Neuronal stem cell (in vitro differentiated cells): ENCODE measurements around the gene ERC2.

Experiments
- DNase-seq: peaks from one replicate; pipeline ENCODE4 v3.0.0-alpha.2; 2013; ENCODE audit warnings: low spot score
- H2AFZ ChIP-seq: one replicate; pipeline ENCODE4 v1.6.1; 2013; ENCODE audit warnings: mild to moderate bottlenecking, low read length, inconsistent platforms
- H2AK5ac ChIP-seq: 2 replicates; pipeline ENCODE4 v1.6.1; 2013; ENCODE audit warnings: low read depth, mild to moderate bottlenecking, inconsistent platforms, low read length, moderate library complexity, mixed read lengths
- H2BK120ac ChIP-seq: 2 replicates; pipeline ENCODE4 v1.6.1; 2013; ENCODE audit warnings: low read depth, mild to moderate bottlenecking, inconsistent platforms, low read length, moderate library complexity, mixed read lengths
- H2BK12ac ChIP-seq: one replicate; pipeline ENCODE4 v1.6.1; 2013; ENCODE audit warnings: low read length, inconsistent platforms
- H2BK15ac ChIP-seq: 2 replicates; pipeline ENCODE4 v1.6.1; 2013; ENCODE audit warnings: mild to moderate bottlenecking, low read length, inconsistent platforms, mixed read lengths
- H2BK5ac ChIP-seq: one replicate; pipeline ENCODE4 v1.6.1; 2013; ENCODE audit warnings: inconsistent platforms, mild to moderate bottlenecking, low read length, moderate library complexity
- H3K14ac ChIP-seq: one replicate; pipeline ENCODE4 v1.6.1; 2013; ENCODE audit warnings: low read length, inconsistent platforms
- H3K18ac ChIP-seq: 2 replicates; pipeline ENCODE4 v1.6.1; 2013; ENCODE audit warnings: low read length, inconsistent platforms
- H3K23ac ChIP-seq: 2 replicates; pipeline ENCODE4 v1.6.1; 2013; ENCODE audit warnings: low read depth, mild to moderate bottlenecking, mixed read lengths, low read length, inconsistent platforms; ENCODE audit not compliant: poor library complexity
- H3K27ac ChIP-seq: replicated peaks from 3 replicates; pipeline ENCODE4 v1.5.1; 2013; ENCODE audit warnings: low read length, inconsistent platforms
- H3K27me3 ChIP-seq, 3 experiments: 2 replicates each; pipeline ENCODE4 v1.6.1; 2013; ENCODE audit warnings: low read length in 3 of 3, mild to moderate bottlenecking in 2 of 3, inconsistent platforms in 1 of 3, low read depth in 1 of 3, mixed read lengths in 1 of 3, moderate library complexity in 1 of 3; ENCODE audit not compliant: control insufficient read depth in 3 of 3, insufficient read depth in 3 of 3
- H3K36me3 ChIP-seq, 2 donors: replicated peaks in 1 of 2; 2 replicates each; pipeline ENCODE4 v1.6.1; 2013; ENCODE audit warnings: low read length in 2 of 2; ENCODE audit not compliant: control insufficient read depth in 2 of 2, insufficient read depth in 2 of 2
- H3K4ac ChIP-seq: 2 replicates; pipeline ENCODE4 v1.6.1; 2013; ENCODE audit warnings: inconsistent platforms, mild to moderate bottlenecking, low read length, moderate library complexity
- H3K4me1 ChIP-seq, 2 donors: 1 replicate in 1 of 2; 2 replicates in 1 of 2; pipeline ENCODE4 v1.6.1; 2013; ENCODE audit warnings: low read length in 2 of 2, low read depth in 1 of 2; ENCODE audit not compliant: control insufficient read depth in 2 of 2, insufficient read depth in 1 of 2
- H3K4me2 ChIP-seq: one replicate; pipeline ENCODE4 v1.6.1; 2013; ENCODE audit warnings: mild to moderate bottlenecking, low read length, inconsistent platforms; ENCODE audit not compliant: insufficient read depth, poor library complexity, severe bottlenecking
- H3K4me3 ChIP-seq, 2 donors: 2 replicates each; pipeline ENCODE4 v1.5.1; 2013; ENCODE audit warnings: low read length in 2 of 2, mild to moderate bottlenecking in 2 of 2, inconsistent platforms in 1 of 2, moderate library complexity in 1 of 2
- H3K79me1 ChIP-seq: one replicate; pipeline ENCODE4 v1.6.1; 2013; ENCODE audit warnings: low read depth, mild to moderate bottlenecking, inconsistent platforms, low read length, moderate library complexity
- H3K9ac ChIP-seq: one replicate; pipeline ENCODE4 v1.6.1; 2013; ENCODE audit warnings: mild to moderate bottlenecking, low read depth, low read length, inconsistent platforms; ENCODE audit not compliant: poor library complexity
- H3K9me3 ChIP-seq, 2 donors: replicated peaks in 1 of 2; 2 replicates each; pipeline versions ENCODE3 to v1.6.1; 2013; ENCODE audit warnings: low read length in 2 of 2, mild to moderate bottlenecking in 2 of 2, inconsistent platforms in 1 of 2, low read depth in 1 of 2, mixed read lengths in 1 of 2, moderate library complexity in 1 of 2; ENCODE audit not compliant: control insufficient read depth in 2 of 2, insufficient read depth in 1 of 2
- H4K8ac ChIP-seq: one replicate; pipeline ENCODE4 v1.6.1; 2013; ENCODE audit warnings: low read depth, mild to moderate bottlenecking, inconsistent platforms, low read length, moderate library complexity
- H4K91ac ChIP-seq: one replicate; pipeline ENCODE4 v1.6.1; 2013; ENCODE audit warnings: low read length, low read depth, mild to moderate bottlenecking, inconsistent platforms; ENCODE audit not compliant: poor library complexity
- WGBS, 2 donors: extraction: QIAGEN DNeasy Blood & Tissue Kit; methylation state at CpG; one replicate each; pipeline ENCODE4 v1.1.7; 2013; ENCODE audit warnings: missing lambda C conversion rate in 2 of 2, mixed read lengths in 1 of 2; ENCODE audit not compliant: insufficient read length in 2 of 2, insufficient replicate concordance in 1 of 2; ENCODE audit errors: extremely low coverage in 2 of 2; 5-methylcytosine and 5-hydroxymethylcytosine counted together

ERC2 gene

DNA sequence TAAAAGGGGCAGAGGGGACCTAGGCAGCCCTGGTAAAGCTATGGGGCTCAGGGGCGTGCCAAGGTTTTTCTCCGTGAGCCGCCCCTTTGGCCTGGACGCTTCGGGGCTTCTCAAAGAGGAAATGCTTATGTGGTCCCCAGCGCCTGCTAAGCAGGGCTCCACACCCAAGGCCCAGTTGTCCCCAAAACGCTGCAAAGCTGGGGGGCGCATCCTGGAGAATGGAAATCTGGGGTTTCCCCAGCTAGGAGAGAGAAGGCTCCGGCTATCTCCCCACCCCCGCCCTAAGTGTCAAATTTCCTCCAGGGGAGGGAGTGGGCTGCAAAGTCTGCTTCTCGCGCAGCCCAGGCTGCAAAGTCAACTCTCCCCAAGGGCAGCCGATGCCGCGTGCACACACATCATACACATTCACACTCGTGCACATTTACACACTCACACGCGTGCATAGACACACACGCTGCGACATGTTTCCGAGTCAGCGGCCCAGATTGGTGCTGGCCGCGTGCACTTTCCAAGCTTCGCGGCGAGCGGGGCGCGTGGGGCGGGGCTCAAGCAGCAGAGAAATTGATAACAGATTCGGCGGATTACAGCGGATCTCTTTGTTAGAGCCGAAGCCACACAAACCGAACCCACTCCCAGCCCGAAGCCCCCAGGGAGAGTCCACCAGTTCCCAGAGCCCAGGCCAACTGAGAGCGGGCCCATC lies 985.6 kb downstream of the ERC2 start:
- peak overlapping the region; percentile 59 for H3K23ac ChIP-seq
- H2BK120ac ChIP-seq, result no peak overlapping the region
- H3K9ac ChIP-seq, result peak overlapping the region; percentile 87
- H3K4ac ChIP-seq, result no peak overlapping the region
- H3K9me3 ChIP-seq, result peaks cover 0 to 12% of the 10 kb centered on the region in 2 donors
- peaks cover 0 to 57% (median 27%) of the 10 kb centered on the region in 3 experiments for H3K27me3 ChIP-seq
- no peak overlapping the region for H2AFZ ChIP-seq
- H3K18ac ChIP-seq, result peak overlapping the region; percentile 61
- H3K4me1 ChIP-seq, result peaks cover 2 to 28% of the 10 kb centered on the region in 2 donors
- no peak overlapping the region for H4K91ac ChIP-seq
- no peak overlapping the region for H4K8ac ChIP-seq
- no peak overlapping the region for H2BK12ac ChIP-seq
- no peak overlapping the region for H3K27ac ChIP-seq
- no peak overlapping the region for H2BK15ac ChIP-seq
- H2BK5ac ChIP-seq, result no peak overlapping the region
- H3K79me1 ChIP-seq, result no peaks in the 10 kb centered on the region
- DNase-seq, result peak; percentile 37
- no CpG with 5 or more reads among the region's 38 CpGs for WGBS, 2 donors
- peaks cover 0 to 65% of the 10 kb centered on the region in 2 donors for H3K36me3 ChIP-seq
- H3K14ac ChIP-seq, result peak overlapping the region; percentile 63
- H3K4me2 ChIP-seq, result peak overlapping the region; percentile 95
- peak overlapping the region in 1 of 2 donors; percentile 78 for H3K4me3 ChIP-seq
- no peak overlapping the region for H2AK5ac ChIP-seq

DNA sequence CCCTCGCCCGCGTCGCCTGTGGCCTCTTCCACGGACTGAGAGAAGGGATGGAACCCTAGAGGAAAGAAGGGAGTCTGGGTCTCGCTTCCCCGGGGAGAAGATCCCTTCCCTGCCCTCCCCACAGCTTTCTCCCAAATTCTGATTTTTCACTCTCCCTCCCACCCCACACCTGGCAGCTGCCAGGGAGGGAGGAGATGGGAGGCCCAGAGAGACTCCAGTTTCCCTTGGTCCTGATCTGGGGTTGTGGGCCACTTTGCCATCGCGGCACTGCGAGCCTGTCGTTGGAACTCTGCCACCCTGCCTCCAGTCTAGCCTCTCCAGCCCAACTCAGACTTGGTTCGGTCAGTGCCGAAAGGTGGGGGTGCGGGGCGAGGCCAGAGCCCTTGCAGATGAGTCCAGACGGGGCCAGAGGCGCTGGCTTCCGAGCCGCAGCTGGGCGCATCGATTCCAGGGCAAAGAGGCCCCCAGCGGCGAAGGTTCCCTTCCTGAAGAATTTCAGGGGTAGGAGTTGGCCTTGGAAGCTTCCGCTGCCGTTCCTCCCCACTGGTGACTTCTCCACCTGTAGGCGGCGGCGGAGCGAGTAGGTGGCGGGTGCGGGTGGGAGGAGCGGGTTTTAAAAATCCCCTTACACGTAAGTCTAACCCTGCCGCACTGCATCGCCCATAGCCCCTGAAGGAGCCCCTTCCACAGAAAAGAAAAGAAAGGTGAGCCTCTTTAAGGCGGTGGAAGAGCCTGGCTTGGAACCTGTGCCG lies 986.3 kb downstream of the ERC2 start:
- Histone ChIP-seq H2BK15ac (no peak overlapping the region), H3K4me3 (peak overlapping the region in 1 of 2 donors; percentile 78), H2BK120ac (no peak overlapping the region), H2AFZ (no peak overlapping the region), H3K4me2 (peak overlapping the region; percentile 95), H3K9ac (peak overlapping the region; percentile 50), H3K18ac (peak overlapping the region; percentile 59), H3K14ac (no peak overlapping the region), H3K4ac (no peak overlapping the region), H2AK5ac (no peak overlapping the region), H3K79me1 (no peaks in the 10 kb centered on the region), H4K8ac (no peak overlapping the region), H3K23ac (no peak overlapping the region), H2BK5ac (no peak overlapping the region), H3K27ac (no peak overlapping the region), H2BK12ac (no peak overlapping the region), H3K36me3 (peaks cover 0 to 72% of the 10 kb centered on the region in 2 donors), H3K9me3 (peaks cover 0 to 12% of the 10 kb centered on the region in 2 donors), H4K91ac (no peak overlapping the region), H3K27me3 (peaks cover 0 to 54% (median 27%) of the 10 kb centered on the region in 3 experiments), H3K4me1 (peaks cover 2 to 28% of the 10 kb centered on the region in 2 donors)
- WGBS, 2 donors, result no CpG with 5 or more reads among the region's 37 CpGs
- DNase-seq, result peak; percentile 17

GRCh38 chr3:55480911-55481743 lies 987.1 kb downstream of the ERC2 start:
- H4K8ac ChIP-seq, result no peak overlapping the region
- H3K79me1 ChIP-seq, result no peaks in the 10 kb centered on the region
- no peak overlapping the region for H2BK5ac ChIP-seq
- H2BK12ac ChIP-seq, result no peak overlapping the region
- no peak overlapping the region for H2AFZ ChIP-seq
- peak overlapping the region; percentile 50 for H3K9ac ChIP-seq
- H4K91ac ChIP-seq, result no peak overlapping the region
- H3K27ac ChIP-seq, result no peak overlapping the region
- peaks cover 2 to 28% of the 10 kb centered on the region in 2 donors for H3K4me1 ChIP-seq
- H3K9me3 ChIP-seq, result peaks cover 0 to 12% of the 10 kb centered on the region in 2 donors
- H3K4me3 ChIP-seq, result peak overlapping the region in 1 of 2 donors; percentile 78
- H3K14ac ChIP-seq, result no peak overlapping the region
- H3K27me3 ChIP-seq, result peaks cover 0 to 54% (median 27%) of the 10 kb centered on the region in 3 experiments
- peak; percentile 14 for DNase-seq
- H3K4ac ChIP-seq, result no peak overlapping the region
- H3K18ac ChIP-seq, result peak overlapping the region; percentile 84
- H2AK5ac ChIP-seq, result no peak overlapping the region
- H3K4me2 ChIP-seq, result peak overlapping the region; percentile 95
- no peak overlapping the region for H3K23ac ChIP-seq
- no peak overlapping the region for H2BK15ac ChIP-seq
- no peak overlapping the region for H2BK120ac ChIP-seq
- no CpG with 5 or more reads among the region's 42 CpGs for WGBS, 2 donors
- H3K36me3 ChIP-seq, result peaks cover 0 to 80% of the 10 kb centered on the region in 2 donors
